HG03196 (cell line): ENCODE results near the gene ARNT2.
"Not testable (repeated sequence)": the region's sequence is repeated elsewhere in the genome, so short reads cannot be mapped to it uniquely, and the experiment has no call there.

Experiments used
- ATAC-seq: cut with Tn5 transposase; IDR thresholded peaks from one replicate; pipeline ENCODE4 v1.9.1; 2021; ENCODE audit not compliant: unreplicated experiment

The ARNT2 gene

DNA sequence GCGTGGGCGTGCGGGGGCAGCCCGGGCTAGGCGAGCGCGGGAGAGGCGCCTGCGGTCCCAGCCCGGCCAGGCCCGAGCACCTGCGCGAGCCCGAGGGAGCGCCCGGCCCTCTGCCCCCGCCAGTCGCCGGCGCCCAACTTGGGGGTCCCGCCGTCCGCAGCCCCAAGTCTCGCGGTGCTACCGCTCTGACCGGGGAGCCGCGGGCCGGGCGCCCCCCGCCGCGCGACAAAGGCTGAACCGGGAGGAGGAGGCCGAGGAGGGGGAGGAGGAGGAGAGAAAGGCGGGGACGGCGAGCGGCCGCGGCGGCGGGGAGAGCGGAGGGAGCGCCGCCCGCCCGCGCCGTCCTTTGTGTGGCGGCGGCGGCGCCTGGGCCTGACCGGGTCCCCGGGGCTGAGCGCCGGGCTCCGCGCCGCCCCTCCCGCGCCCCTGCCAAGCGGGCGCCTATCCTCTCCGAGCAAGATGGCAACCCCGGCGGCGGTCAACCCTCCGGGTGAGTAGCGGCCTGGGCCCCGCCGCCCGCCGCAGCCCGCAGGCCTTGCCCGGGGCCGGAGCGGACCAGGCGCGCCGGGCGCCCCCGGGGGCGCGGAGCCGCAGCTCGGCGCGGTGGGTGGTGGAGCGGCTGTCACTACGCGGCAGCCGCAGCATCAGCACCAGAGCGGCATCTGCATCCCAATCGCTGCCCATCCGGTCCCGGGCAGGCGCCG, at the start of gene ARNT2:
TSS of gene ARNT2 (plus strand) at position 326 of the 704 bp plus-strand sequence. CDS start at position 460, 134 bp downstream.
- no peak for ATAC-seq

GRCh38 chr15:80367094-80367493, 37.1 kb upstream of the ARNT2 start:
- no peak for ATAC-seq

GRCh38 chr15:80367661-80368060, 36.5 kb upstream of the ARNT2 start:
- no peak for ATAC-seq

- ATAC-seq = no peak
Observed at GRCh38 chr15:80371924-80372323, 32.3 kb upstream of the ARNT2 start.

GRCh38 chr15:80374441-80374840, 29.7 kb upstream of the ARNT2 start:
- no peak for ATAC-seq

DNA sequence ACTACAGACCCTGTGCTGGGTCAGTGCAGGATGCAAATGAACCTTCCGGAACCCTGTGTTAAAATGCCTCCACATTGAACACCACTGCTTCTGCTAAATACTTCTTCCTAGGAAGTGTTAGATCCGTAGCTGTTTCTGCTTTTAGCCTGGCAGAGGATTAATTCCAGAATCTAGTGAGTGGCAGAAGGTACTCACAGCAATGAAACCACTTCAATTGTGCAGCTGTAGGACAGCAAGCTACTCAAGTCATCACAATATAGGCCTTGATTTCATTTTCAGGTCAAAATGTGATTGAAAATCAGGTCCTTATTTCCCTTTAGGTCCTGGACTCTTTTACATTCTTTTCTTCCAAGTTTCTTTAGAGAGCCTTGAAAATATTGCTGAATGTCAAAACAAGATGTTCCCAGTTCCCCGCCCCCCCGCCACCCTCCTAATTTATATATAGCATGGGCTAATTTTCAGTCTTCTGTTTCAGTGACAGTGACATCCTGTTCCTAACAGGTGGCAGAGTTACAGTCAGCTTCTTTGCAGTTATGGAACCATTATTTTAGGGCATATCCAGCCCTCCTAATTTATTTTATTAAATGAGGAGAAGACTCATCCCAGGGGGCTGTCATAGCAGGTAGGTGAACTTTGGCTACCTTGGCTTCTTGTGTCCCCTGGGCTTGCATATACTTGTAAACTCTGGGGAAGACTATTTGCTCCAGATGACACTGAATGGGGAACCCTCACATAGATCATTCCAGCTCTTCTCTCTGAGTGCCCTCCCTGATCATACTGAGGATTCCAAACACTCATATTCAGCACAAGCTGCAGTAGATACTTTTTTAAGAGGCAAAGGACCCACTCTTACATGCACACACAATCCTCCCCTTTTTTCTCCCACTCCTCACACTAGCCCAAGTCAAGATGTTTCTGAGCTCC, 28.0 kb upstream of the ARNT2 start:
- ATAC-seq = no peak

GRCh38 chr15:80379693-80380092, 24.5 kb upstream of the ARNT2 start:
- no peak for ATAC-seq

DNA sequence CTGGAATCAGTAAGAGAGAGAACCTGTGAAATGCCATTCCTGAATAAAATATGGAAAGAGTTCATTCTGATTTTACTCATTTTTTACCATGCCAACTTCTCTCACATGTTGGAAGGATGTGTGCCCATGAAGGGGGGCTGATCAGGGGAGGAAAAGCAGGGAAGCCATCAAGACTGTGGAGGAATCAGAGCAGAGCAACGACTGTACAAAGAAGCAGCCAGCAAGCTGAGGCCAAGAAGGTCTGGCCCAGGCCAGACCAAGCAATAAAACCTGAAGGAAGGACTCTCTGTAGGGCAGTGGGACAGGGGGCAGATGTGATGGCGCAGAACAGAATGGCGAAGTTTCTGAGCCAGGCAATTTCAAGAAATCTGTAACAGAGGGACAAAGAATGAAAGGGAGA, 24.0 kb upstream of the ARNT2 start:
- ATAC-seq = no peak

GRCh38 chr15:80382285-80382684, 21.9 kb upstream of the ARNT2 start:
- ATAC-seq = no peak

GRCh38 chr15:80384432-80384831, 19.8 kb upstream of the ARNT2 start:
- ATAC-seq = no peak

- no peak for ATAC-seq
Observed at GRCh38 chr15:80386151-80386550, 18.0 kb upstream of the ARNT2 start.

DNA sequence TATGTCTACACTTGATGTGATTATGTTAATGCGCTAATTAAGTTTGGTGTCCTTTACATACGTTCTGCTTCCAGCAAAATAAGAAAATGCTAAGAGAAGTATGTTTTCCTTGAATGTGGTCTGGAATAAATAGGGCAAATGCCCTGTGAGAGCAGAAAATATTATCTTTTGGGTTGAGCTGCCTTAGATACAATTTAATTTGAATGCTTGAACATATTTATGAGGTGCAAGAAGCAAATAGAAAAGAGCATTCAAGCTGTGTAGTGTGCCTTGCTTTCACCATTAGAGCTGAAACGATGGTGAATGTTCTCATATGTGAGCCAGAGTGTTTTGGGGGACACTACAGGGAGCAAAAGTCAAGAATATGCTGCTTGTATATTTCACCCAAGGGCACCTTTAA, 15.9 kb upstream of the ARNT2 start:
- ATAC-seq = no peak

DNA sequence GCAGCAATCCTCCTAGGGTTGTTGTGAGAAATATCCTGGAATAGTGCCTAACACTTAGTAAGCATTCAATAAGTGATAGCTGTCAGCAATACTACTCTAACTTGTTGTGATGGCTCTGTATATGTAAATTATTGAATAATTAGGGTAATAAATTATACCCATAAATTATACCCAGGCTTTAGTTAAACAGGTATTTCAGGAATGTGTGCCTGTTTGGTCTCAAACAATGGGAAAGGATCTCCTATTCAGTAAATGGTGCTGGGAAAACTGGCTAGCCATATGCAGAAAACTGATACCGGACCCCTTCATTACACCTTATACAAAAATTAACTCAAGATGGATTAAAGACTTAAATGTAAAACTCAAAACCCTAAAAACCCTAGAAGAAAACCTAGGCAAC, 14.8 kb upstream of the ARNT2 start:
- no peak for ATAC-seq

GRCh38 chr15:80390942-80391341, 13.2 kb upstream of the ARNT2 start:
- not testable (repeated sequence) for ATAC-seq

DNA sequence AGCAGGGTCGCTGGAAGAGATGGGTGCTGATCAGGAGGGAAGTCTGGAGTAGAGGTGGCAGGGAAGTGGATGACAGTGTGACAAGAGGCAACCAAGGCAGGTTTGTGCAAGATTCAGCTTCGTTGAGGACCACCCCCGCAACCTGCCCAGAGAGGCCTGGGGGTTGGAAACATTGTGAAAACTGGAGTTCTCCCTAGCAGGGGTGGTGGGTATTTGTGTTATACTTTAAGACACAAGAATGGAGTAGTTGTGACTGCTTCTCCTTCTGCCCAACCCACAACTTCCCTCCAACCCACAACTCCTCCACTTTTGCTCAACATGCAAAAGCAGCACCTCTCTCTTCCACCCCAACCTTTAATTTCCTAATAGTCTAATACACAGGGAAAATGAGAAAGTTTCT, 8.6 kb upstream of the ARNT2 start:
- ATAC-seq = no peak

GRCh38 chr15:80396096-80396495, 8.1 kb upstream of the ARNT2 start:
- no peak for ATAC-seq

GRCh38 chr15:80399508-80399907, 4.7 kb upstream of the ARNT2 start:
- no peak for ATAC-seq

- no peak for ATAC-seq
Observed at GRCh38 chr15:80401456-80401855, 2.7 kb upstream of the ARNT2 start.

DNA sequence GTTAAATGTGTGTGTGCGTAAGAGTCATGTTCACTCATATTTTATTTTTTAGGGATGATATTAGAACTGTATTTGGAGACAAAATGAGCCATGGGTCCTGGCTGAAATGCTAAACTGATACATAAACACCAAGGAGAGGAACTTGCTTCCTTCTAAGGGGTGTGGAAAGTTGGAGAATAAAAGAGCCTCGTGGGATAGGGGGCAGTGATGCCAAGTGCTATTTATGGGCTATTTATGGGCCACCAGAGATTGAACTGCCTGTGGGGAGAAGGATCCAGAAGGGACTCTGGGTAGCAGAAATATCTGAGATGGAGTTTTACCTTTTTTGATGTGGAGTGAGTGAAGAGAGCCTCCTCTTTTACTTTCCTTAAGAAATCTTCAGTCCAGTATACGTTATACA, 1.8 kb upstream of the ARNT2 start:
- ATAC-seq = no peak

DNA sequence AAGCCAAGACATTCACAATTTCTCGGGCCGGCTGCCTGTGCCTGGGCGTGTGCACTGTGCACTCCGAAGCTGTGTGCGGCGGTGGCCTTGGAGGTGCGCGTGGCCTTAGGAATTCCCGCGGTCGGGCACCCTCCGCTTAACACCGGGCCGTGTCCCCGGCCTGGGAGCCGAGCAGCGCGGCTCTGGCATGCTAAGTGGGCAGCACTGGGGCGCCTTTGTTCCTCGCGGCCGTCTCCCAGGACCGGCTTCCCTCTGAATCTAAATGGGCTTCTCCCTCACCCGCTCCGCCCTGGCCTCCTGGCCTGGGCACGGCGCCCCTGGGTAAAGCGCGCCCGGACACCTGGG, 498 bp upstream of the ARNT2 start:
- no peak for ATAC-seq

- ATAC-seq = no peak
Observed at GRCh38 chr15:80404761-80405553, 775 bp downstream of the ARNT2 start.

DNA sequence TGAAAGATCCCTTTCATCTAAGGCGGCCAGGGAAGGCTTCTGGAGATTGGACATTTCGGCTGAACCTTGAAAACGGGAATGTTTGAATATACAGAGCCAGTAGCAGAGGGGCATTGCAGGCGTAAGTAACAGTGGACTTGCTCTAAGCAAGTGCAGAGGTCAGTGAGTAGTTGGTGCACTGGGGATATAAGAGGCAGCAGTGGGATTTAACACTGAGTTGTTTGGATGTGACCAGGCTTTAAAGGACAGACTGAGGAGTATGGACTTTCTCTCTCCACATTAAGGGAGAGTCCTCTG, 1.3 kb downstream of the ARNT2 start:
- no peak for ATAC-seq
